Testis (tissue), 2 donors: Measurements from ENCODE around the gene C11orf97.

Experiments used
- POLR2A ChIP-seq: fragments of 450-650 bp; IDR thresholded peaks from one replicate; pipeline ENCODE4 v1.6.1; 2017; ENCODE audit warnings: antibody characterized with exemption, mild to moderate bottlenecking, moderate library complexity
- TF ChIP-seq, protein P1 (sequence below), 3 experiments: fragments of 450-650 bp in 2 of 3; fragments of 200-600 bp in 1 of 3; sonication (generic) in 1 of 3; IDR thresholded peaks; one replicate each; pipeline ENCODE4 v1.5.1; 2016 to 2019; ENCODE audit warnings: antibody characterized with exemption in 3 of 3, mild to moderate bottlenecking in 2 of 3, moderate library complexity in 1 of 3

- no peak for TF ChIP-seq POLR2A
- TF ChIP-seq, protein P1, sequence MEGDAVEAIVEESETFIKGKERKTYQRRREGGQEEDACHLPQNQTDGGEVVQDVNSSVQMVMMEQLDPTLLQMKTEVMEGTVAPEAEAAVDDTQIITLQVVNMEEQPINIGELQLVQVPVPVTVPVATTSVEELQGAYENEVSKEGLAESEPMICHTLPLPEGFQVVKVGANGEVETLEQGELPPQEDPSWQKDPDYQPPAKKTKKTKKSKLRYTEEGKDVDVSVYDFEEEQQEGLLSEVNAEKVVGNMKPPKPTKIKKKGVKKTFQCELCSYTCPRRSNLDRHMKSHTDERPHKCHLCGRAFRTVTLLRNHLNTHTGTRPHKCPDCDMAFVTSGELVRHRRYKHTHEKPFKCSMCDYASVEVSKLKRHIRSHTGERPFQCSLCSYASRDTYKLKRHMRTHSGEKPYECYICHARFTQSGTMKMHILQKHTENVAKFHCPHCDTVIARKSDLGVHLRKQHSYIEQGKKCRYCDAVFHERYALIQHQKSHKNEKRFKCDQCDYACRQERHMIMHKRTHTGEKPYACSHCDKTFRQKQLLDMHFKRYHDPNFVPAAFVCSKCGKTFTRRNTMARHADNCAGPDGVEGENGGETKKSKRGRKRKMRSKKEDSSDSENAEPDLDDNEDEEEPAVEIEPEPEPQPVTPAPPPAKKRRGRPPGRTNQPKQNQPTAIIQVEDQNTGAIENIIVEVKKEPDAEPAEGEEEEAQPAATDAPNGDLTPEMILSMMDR (IDR thresholded peaks at IDR 0.05), result no peak
Measured at GRCh38 chr11:94557992-94558391, 45.7 kb downstream of the C11orf97 start.
